ENCODE results near the gene FAM120B.

DNA sequence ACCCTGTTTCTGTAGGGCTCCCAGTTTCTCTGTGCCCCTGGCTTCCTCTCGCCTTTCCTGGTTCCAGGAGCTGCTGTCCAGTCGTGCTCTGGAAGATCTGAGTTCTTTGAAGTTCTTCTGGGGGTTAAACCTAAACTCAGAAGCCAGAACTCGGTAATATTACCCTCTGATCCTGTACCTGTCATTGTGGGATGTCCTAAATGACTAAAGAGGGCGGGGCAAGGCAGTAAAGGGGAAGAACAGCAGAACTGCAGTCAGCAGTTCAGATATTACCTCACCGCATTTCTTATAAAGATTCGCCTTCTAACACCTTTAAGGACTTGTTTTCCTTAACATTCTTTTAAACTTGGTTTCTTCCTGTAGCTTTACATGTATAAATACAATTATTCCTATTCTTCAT is 63.9 kb downstream of the FAM120B start:
- TF ChIP-seq POLR2A (IDR thresholded peaks at IDR 0.05; ENCODE audit: low read depth, low read length) (no peak), POLR2AphosphoS5 (IDR thresholded peaks at IDR 0.05; ENCODE audit: low read depth, low read length) (no peak)
